Activated CD4-positive, alpha-beta T cell treated with anti-CD3 and anti-CD28 coated beads, Interleukin-2, amount 50 U/mL, for 16 hours (primary cell): ENCODE results near the gene RNF144B.

Experiments
- DNase-seq: peaks from one replicate; pipeline ENCODE4 v3.0.0-alpha.2; 2020

The RNF144B gene

GRCh38 chr6:18491308-18492045 lies 104.3 kb downstream of the RNF144B start:
- DNase-seq, result no peak

GRCh38 chr6:18492972-18493371 lies 105.8 kb downstream of the RNF144B start:
- DNase-seq, result no peak

- DNase-seq, result no peak
Observed at GRCh38 chr6:18493382-18493891, 106.3 kb downstream of the RNF144B start.

GRCh38 chr6:18493925-18494324 lies 106.8 kb downstream of the RNF144B start:
- no peak for DNase-seq

GRCh38 chr6:18495236-18495635 lies 108.1 kb downstream of the RNF144B start:
- no peak for DNase-seq

GRCh38 chr6:18496462-18496861 lies 109.3 kb downstream of the RNF144B start:
- DNase-seq, result no peak

GRCh38 chr6:18497006-18497405 lies 109.9 kb downstream of the RNF144B start:
- no peak for DNase-seq

- no peak for DNase-seq
Observed at GRCh38 chr6:18498408-18498807, 111.3 kb downstream of the RNF144B start.

GRCh38 chr6:18500921-18501662 lies 113.9 kb downstream of the RNF144B start:
- no peak for DNase-seq

- DNase-seq, result no peak
Observed at GRCh38 chr6:18501663-18502013, 114.5 kb downstream of the RNF144B start.

- DNase-seq, result no peak
Observed at GRCh38 chr6:18503206-18503592, 116.0 kb downstream of the RNF144B start.

GRCh38 chr6:18503593-18504231 lies 116.6 kb downstream of the RNF144B start:
- peak; percentile 48 for DNase-seq

GRCh38 chr6:18504232-18504596 lies 117.1 kb downstream of the RNF144B start:
- no peak for DNase-seq

- DNase-seq, result no peak
Observed at GRCh38 chr6:18506382-18507017, 119.3 kb downstream of the RNF144B start.

GRCh38 chr6:18507018-18507415 lies 119.9 kb downstream of the RNF144B start:
- DNase-seq, result no peak

GRCh38 chr6:18507561-18507960 lies 120.4 kb downstream of the RNF144B start:
- no peak for DNase-seq

GRCh38 chr6:18509871-18510643 lies 122.9 kb downstream of the RNF144B start:
- no peak for DNase-seq

- DNase-seq, result no peak
Observed at GRCh38 chr6:18510644-18511033, 123.5 kb downstream of the RNF144B start.

- DNase-seq, result no peak
Observed at GRCh38 chr6:18511211-18511610, 124.1 kb downstream of the RNF144B start.

- peak; percentile 48 for DNase-seq
Observed at GRCh38 chr6:18513253-18513798, 126.2 kb downstream of the RNF144B start.

GRCh38 chr6:18514180-18514579 lies 127.0 kb downstream of the RNF144B start:
- DNase-seq, result no peak

GRCh38 chr6:18515767-18516166 lies 128.6 kb downstream of the RNF144B start:
- DNase-seq, result no peak
